HepG2 (cell line): ENCODE results near the gene QTRT2. TPM values are rescaled to one million over a fixed set of nuclear protein-coding genes. Genes with fewer than 3 reads are reported as not detected.

ENCODE experiments used
- ATAC-seq: fragments of 200-7000 bp; cut with Tn5 transposase; 3 replicates; pipeline ENCODE4 v1.9.1; 2020; ENCODE audit warnings: mild to moderate bottlenecking, moderate library complexity
- BruUV-seq: library from RNA; stranded (reverse); fragments of 400-500 nt; replicated peaks from 2 replicates; lab custom pipeline; 2021; lab: Mats Ljungman, UMichigan
- CTCF ChIA-PET: fragments of 300-600 bp; formaldehyde crosslinking; extraction: SDS; loops from one replicate; lab custom pipeline; 2021; ENCODE audit warnings: low total read pairs, inconsistent platforms, low intra/inter-chr PET ratio; lab: Yijun Ruan, JAX
- POLR2A ChIA-PET: fragments of 350-600 bp; sonication (Branson Sonifier 250); formaldehyde crosslinking; loops from one replicate; lab custom pipeline; 2020; ENCODE audit warnings: antibody characterized with exemption, inconsistent platforms; lab: Yijun Ruan, JAX
- DNase-seq: peaks from one replicate; pipeline ENCODE4 v3.0.0-alpha.2; 2015; ENCODE audit warnings: low spot score
- FAIRE-seq: peaks from 3 replicates; lab custom pipeline; 2011; peaks lifted over from hg19 to GRCh38; lab: Jason Lieb, UNC
- H2AFZ ChIP-seq: one replicate; pipeline ENCODE4 v1.6.1; 2011; ENCODE audit warnings: low read length, inconsistent platforms
- H3K27ac ChIP-seq: fragments of 300-600 bp; 3 replicates; pipeline ENCODE4 v1.8.0; 2011; ENCODE audit warnings: mixed run types, mild to moderate bottlenecking, mixed read lengths, low read length, inconsistent platforms; ENCODE audit not compliant: insufficient read depth; ENCODE audit errors: extremely low read length
- H3K27me3 ChIP-seq, 2 experiments: fragments of 200-600 bp in 1 of 2; 2 replicates in 1 of 2; 3 replicates in 1 of 2; pipeline versions ENCODE4 v1.6.0 to v1.8.0; 2011; ENCODE audit warnings: low read length in 2 of 2, mild to moderate bottlenecking in 2 of 2, moderate library complexity in 2 of 2, inconsistent platforms in 1 of 2; ENCODE audit not compliant: insufficient read depth in 2 of 2, control insufficient read depth in 1 of 2
- H3K36me3 ChIP-seq, 2 experiments: fragments of 200-600 bp in 1 of 2; replicated peaks in 1 of 2; 2 replicates in 1 of 2; 3 replicates in 1 of 2; pipeline versions ENCODE4 v1.5.1 to v1.8.0; 2011; ENCODE audit warnings: low read length in 2 of 2, inconsistent platforms in 1 of 2; ENCODE audit not compliant: insufficient read depth in 2 of 2, control insufficient read depth in 1 of 2
- H3K4me1 ChIP-seq: 2 replicates; pipeline ENCODE4 v1.5.1; 2012; ENCODE audit warnings: low read length, inconsistent platforms; ENCODE audit not compliant: insufficient read depth
- H3K4me2 ChIP-seq: 2 replicates; pipeline ENCODE4 v1.6.0; 2011; ENCODE audit warnings: low read depth, low read length, inconsistent platforms
- H3K4me3 ChIP-seq, 3 experiments: fragments of 200-600 bp in 1 of 3; sonication (generic), shearing (Covaris generic) in 1 of 3; replicated peaks in 1 of 3; 2 replicates each; pipeline ENCODE4 v1.5.1; 2011 to 2016; ENCODE audit warnings: low read length in 3 of 3, inconsistent platforms in 2 of 3, low read depth in 2 of 3, mild to moderate bottlenecking in 2 of 3, control low read depth in 1 of 3, mixed read lengths in 1 of 3; ENCODE audit not compliant: insufficient read depth in 1 of 3
- H3K79me2 ChIP-seq: one replicate; pipeline ENCODE4 v1.6.1; 2011; ENCODE audit warnings: low read length, inconsistent platforms; ENCODE audit not compliant: insufficient read depth
- H3K9ac ChIP-seq: 2 replicates; pipeline ENCODE4 v1.6.0; 2011; ENCODE audit warnings: mild to moderate bottlenecking, low read depth, low read length, inconsistent platforms; ENCODE audit not compliant: insufficient read depth
- H3K9me3 ChIP-seq: 2 replicates; pipeline ENCODE4 v1.5.1; 2012; ENCODE audit warnings: mild to moderate bottlenecking, low read length
- H4K20me1 ChIP-seq: 2 replicates; pipeline ENCODE4 v1.6.0; 2011; ENCODE audit warnings: inconsistent platforms, mild to moderate bottlenecking, low read length, moderate library complexity; ENCODE audit not compliant: insufficient read depth
- ATAD3A ChIP-seq: sonication (generic); formaldehyde crosslinking; IDR thresholded peaks from 2 replicates; pipeline ENCODE4 v1.4.0; 2020; ENCODE audit warnings: missing genetic modification reagents
- CCDC6 ChIP-seq: sonication (generic); formaldehyde crosslinking; IDR thresholded peaks from 2 replicates; pipeline ENCODE4 v1.8.1; 2022; ENCODE audit warnings: mild to moderate bottlenecking, missing genetic modification reagents, moderate library complexity
- EED ChIP-seq: sonication (generic); formaldehyde crosslinking; IDR thresholded peaks from 2 replicates; pipeline ENCODE4 v1.5.0; 2020; ENCODE audit warnings: mild to moderate bottlenecking, missing genetic modification reagents
- KMT2A ChIP-seq: sonication (generic); formaldehyde crosslinking; IDR thresholded peaks from 2 replicates; pipeline ENCODE4 v1.4.0; 2020; ENCODE audit warnings: missing genetic modification reagents
- MTA3 ChIP-seq: sonication (generic); formaldehyde crosslinking; IDR thresholded peaks from 2 replicates; pipeline ENCODE4 v1.4.0; 2020; ENCODE audit warnings: missing genetic modification reagents
- NCOA5 ChIP-seq: sonication (generic); formaldehyde crosslinking; IDR thresholded peaks from 2 replicates; pipeline ENCODE4 v1.4.0; 2020; ENCODE audit warnings: missing genetic modification reagents
- NFATC3 ChIP-seq: sonication (generic); formaldehyde crosslinking; IDR thresholded peaks from 2 replicates; pipeline ENCODE4 v1.5.1; 2020; ENCODE audit warnings: mild to moderate bottlenecking, missing genetic modification reagents
- RARG ChIP-seq: sonication (generic); formaldehyde crosslinking; IDR thresholded peaks from 2 replicates; pipeline ENCODE4 v1.4.0; 2020; ENCODE audit warnings: low read depth, mild to moderate bottlenecking, missing genetic modification reagents
- RFXANK ChIP-seq: IDR thresholded peaks from 2 replicates; pipeline ENCODE4 v1.6.1; 2016
- SP140L ChIP-seq: sonication (generic); formaldehyde crosslinking; IDR thresholded peaks from 2 replicates; pipeline ENCODE4 v1.4.0; 2020; ENCODE audit warnings: missing genetic modification reagents, borderline replicate concordance
- TAF1 ChIP-seq: sonication (generic); formaldehyde crosslinking; IDR thresholded peaks from 2 replicates; pipeline ENCODE4 v1.4.0; 2020; ENCODE audit warnings: missing genetic modification reagents
- WIZ ChIP-seq: sonication (generic); formaldehyde crosslinking; IDR thresholded peaks from 2 replicates; pipeline ENCODE4 v1.5.1; 2020; ENCODE audit warnings: mild to moderate bottlenecking, missing genetic modification reagents
- ZBTB20 ChIP-seq: sonication (generic); formaldehyde crosslinking; IDR thresholded peaks from 2 replicates; pipeline ENCODE4 v1.8.1; 2023; ENCODE audit warnings: missing genetic modification reagents, low read depth, mild to moderate bottlenecking, borderline replicate concordance
- ZNF317 ChIP-seq: sonication (generic); formaldehyde crosslinking; IDR thresholded peaks from 2 replicates; pipeline ENCODE4 v1.5.0; 2020; ENCODE audit warnings: mild to moderate bottlenecking, missing genetic modification reagents
- ZNF343 ChIP-seq: sonication (generic); formaldehyde crosslinking; IDR thresholded peaks from 2 replicates; pipeline ENCODE4 v1.4.0; 2020; ENCODE audit warnings: mild to moderate bottlenecking, missing genetic modification reagents
- WGBS: methylation state at CpG from one replicate; pipeline ENCODE4 v1.1.6; 2017; ENCODE audit warnings: low lambda C conversion rate; 5-methylcytosine and 5-hydroxymethylcytosine counted together
- in situ Hi-C: cut with HindIII; loops from 2 replicates; pipeline ENCODE4 v1.10.0; 2017; ENCODE audit warnings: low pct_unique_long_range_greater_than_20kb; ENCODE audit not compliant: extremely low pct_ligation_motif_present
- intact Hi-C: fragments of 100-400 bp; cut with micrococcal nuclease; formaldehyde crosslinking; loops from one replicate; pipeline ENCODE4 v1.10.0; 2022; ENCODE audit not compliant: unreplicated experiment
- polyA plus RNA-seq, 8 experiments: library from polyadenylated mRNA; depleted of rRNA in 3 of 8; stranded (reverse) in 7 of 8; unstranded in 1 of 8; fragments of >200 nt; fragmentation: Illumina TruSeq in 4 of 8; extraction: Trizol in 4 of 8; gene quantifications; 2 replicates each; pipeline versions ENCODE4 v1.2.1 to v1.2.3, GENCODE V29; 2011 to 2016; ENCODE audit warnings: low read depth in 4 of 8, missing spikeins in 1 of 8, mixed read lengths in 1 of 8; ENCODE audit not compliant: insufficient read depth in 1 of 8
- total RNA-seq, 5 experiments: library from RNA; depleted of rRNA; stranded (reverse); fragments of >200 nt; fragmentation: Illumina TruSeq; extraction: Trizol; gene quantifications; 2 replicates each; pipeline ENCODE4 v1.2.3, GENCODE V29; 2016; ENCODE audit warnings: low read depth in 1 of 5
- TF ChIP-seq, protein P1 (sequence below): sonication (generic); formaldehyde crosslinking; IDR thresholded peaks from 2 replicates; pipeline ENCODE4 v1.4.0; 2020; ENCODE audit warnings: mild to moderate bottlenecking, missing genetic modification reagents

Gene QTRT2
- total and polyA plus RNA-seq, 2 of the 13 experiments (the other 11 are each of a cell fraction or from before 2014, with no cell fraction given), result 7.1 to 33.4 TPM

DNA sequence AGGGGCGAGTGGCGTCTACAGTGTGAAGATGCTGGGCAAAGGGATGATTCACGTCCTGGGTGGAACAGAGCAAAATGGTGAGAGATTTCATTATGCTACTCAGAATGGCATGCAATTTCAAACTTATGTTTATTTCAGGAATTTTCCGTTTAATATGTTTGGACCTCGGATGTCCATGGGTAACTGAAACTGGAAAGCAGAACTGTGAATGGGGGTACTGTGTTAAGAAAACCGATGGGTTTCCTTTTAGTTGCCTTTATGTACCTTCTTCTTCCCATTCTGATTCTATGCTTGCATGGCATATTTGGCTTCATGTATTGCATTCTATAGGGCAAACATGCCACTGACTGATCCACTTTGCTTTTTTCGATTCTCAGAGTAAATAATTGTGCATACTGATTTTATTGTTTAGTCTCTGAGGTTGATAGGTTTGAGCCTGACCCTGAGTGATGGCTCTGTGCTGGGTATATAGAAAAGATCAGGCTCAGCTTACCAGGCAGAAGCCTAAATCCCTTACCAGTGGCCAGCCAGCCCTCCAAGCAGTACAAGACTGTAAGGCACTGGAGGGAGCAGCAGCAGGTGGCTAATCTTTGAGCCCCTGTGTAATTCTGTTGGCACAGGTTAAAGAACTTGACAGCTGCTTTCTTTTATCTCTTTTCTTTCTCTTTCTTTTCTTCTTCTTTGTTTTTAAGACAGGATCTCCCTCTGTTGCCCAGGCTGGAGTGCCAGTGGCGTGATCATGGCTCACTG lies 4.5 kb downstream of the QTRT2 start:
- Histone ChIP-seq H3K9ac (no peak overlapping the region), H4K20me1 (no peaks in the 10 kb centered on the region), H3K4me3 (no peak overlapping the region), H3K4me2 (no peak overlapping the region), H3K27ac (no peak overlapping the region), H3K36me3 (peaks cover 0 to 19% of the 10 kb centered on the region in 2 experiments; a peak in 3 of 5 replicates), H3K79me2 (peaks cover 59% of the 10 kb centered on the region), H3K9me3 (no peaks in the 10 kb centered on the region), H3K27me3 (no peaks in the 10 kb centered on the region; a peak in 1 of 5 replicates), H3K4me1 (peaks cover 17% of the 10 kb centered on the region), H2AFZ (no peak overlapping the region)
- DNase-seq, result no peak
- WGBS, result 95% methylated on average over 8 of the region's 8 CpGs
- CTCF ChIA-PET, result no interaction called here
- FAIRE-seq, result no peak
- in situ Hi-C loops, result no loop called here
- intact Hi-C loops, result no loop called here
- ATAC-seq, result no peak
- BruUV-seq, result no TSS peak
- no peak for TF ChIP-seq RARG
- no peak for TF ChIP-seq SP140L (CRISPR knock-in tag)
- no peak for TF ChIP-seq TAF1 (CRISPR knock-in tag)
- TF ChIP-seq ZNF343 (CRISPR knock-in tag), result no peak
- TF ChIP-seq NCOA5 (CRISPR knock-in tag), result no peak
- no peak for TF ChIP-seq CCDC6 (CRISPR knock-in tag)
- no peak for TF ChIP-seq WIZ (CRISPR knock-in tag)
- TF ChIP-seq ATAD3A, result no peak
- no peak for TF ChIP-seq MTA3 (CRISPR knock-in tag)
- no peak for TF ChIP-seq EED
- TF ChIP-seq, protein P1, sequence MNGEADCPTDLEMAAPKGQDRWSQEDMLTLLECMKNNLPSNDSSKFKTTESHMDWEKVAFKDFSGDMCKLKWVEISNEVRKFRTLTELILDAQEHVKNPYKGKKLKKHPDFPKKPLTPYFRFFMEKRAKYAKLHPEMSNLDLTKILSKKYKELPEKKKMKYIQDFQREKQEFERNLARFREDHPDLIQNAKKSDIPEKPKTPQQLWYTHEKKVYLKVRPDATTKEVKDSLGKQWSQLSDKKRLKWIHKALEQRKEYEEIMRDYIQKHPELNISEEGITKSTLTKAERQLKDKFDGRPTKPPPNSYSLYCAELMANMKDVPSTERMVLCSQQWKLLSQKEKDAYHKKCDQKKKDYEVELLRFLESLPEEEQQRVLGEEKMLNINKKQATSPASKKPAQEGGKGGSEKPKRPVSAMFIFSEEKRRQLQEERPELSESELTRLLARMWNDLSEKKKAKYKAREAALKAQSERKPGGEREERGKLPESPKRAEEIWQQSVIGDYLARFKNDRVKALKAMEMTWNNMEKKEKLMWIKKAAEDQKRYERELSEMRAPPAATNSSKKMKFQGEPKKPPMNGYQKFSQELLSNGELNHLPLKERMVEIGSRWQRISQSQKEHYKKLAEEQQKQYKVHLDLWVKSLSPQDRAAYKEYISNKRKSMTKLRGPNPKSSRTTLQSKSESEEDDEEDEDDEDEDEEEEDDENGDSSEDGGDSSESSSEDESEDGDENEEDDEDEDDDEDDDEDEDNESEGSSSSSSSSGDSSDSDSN (CRISPR knock-in tag), result no peak
- no peak for TF ChIP-seq NFATC3 (CRISPR knock-in tag)
- TF ChIP-seq ZNF317 (CRISPR knock-in tag), result no peak
- TF ChIP-seq ZBTB20 (CRISPR knock-in tag), result no peak
- TF ChIP-seq RFXANK (CRISPR knock-in tag), result no peak
- TF ChIP-seq KMT2A (CRISPR knock-in tag), result no peak
- POLR2A ChIA-PET, result no interaction called here
